Renal cortical epithelial cell (primary cell): ENCODE results near the gene SETSIP. TPM values are rescaled to one million over a fixed set of nuclear protein-coding genes. Genes with fewer than 3 reads are reported as not detected.
"Not testable (repeated sequence)": the region's sequence is repeated elsewhere in the genome, so short reads cannot be mapped to it uniquely, and the experiment has no call there.

ENCODE experiments used
- DNase-seq: peaks from one replicate; pipeline ENCODE4 v3.0.0-alpha.2; 2011; ENCODE audit warnings: low read depth
- total RNA-seq: library from RNA; depleted of rRNA; stranded (reverse); fragments of >200 nt; gene quantifications from 2 replicates; pipeline ENCODE4 v1.2.3, GENCODE V29; 2014

SETSIP gene
- total RNA-seq, 1 donor from 2014 or later, result 0.15 TPM

DNA sequence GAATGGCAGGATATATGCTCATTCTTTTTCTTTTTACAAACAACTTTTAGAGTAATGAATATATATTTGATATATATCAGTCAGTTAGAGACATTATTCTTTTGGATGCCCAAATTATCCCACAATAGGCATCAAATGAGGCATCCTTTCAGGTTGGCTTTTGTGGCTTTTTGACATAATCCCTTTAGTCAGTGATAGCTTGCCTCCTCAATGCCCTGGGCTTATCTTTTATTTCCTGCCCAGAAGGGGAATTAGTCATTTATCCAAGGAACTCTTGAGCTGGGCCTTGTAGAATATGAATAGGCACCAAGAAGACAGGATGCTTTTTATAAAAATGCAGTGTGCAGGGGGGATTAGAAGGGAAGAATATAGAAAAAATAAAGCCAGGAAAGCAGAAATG lies 23.3 kb downstream of the SETSIP start:
- DNase-seq, result no peak

DNA sequence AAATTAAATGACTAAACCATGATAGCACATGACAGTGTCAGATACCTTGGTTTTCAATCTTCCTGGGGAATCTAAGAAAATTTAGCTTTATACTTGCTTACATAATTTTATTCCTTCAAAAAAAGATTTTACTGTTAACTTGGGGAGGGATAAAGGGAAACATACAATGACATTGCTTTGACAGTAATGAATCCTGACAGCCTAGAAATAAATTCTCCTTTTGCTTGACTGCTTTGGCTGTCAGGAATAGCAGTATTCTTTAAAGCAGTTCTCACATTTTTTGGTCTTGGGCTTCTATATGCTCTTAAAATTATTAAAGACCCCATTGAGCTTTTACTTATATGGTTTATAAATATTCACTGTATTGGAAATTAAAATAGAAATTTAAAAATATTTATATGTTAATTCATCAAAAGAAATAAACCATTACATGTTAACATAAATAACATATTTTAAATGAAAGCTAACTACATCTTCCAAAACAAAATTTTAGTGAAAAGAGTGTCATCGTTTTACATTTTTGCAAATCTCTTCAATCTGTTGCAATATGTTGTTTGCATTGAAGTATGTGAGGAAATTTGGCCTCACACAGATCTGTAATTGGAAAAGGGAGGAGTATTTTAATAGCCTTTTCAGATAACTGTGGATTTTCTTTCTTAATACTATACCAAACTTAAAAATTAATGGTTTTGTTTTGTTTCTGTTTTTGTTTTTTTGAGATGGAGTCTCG lies 29.3 kb downstream of the SETSIP start:
- DNase-seq, result no peak

DNA sequence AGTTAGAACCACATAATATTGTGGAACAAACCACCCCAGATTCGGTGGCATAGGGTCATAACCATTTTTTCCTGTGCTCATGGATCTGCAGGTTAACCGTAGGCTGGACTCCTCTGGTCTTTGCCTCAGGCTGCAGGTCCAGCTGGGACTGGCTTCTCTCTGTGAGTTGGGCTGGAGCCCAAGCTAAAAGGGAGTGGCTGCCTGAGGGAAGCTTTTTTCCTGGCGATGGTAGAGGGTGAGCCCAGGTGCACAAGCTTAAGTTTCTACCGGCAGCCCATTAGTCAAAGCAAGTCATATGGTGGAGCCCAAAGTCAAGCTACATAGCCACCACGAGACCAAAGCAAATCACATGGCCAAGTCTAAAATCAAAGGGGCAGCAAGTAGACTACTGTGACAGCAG lies 31.6 kb downstream of the SETSIP start:
- DNase-seq, result peak; percentile 69

DNA sequence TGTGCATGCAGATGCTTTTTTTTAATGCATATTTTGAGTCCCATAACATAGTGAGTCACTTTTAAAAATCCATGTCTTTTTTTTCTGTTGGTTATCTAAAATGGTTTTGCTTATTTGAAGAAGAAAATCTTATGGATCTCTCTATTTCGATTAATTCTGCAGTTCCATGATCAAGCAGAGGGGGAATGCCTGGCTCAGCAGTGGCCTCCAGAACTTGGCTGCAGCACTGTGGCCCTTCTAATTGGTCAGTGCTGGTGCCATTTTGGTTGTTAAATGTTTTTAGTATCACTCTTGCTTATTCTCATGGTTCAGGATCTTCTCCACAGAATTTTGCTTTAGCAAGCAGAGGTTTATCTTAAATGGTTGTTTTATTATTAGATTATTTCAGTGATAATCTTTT lies 34.2 kb downstream of the SETSIP start:
- DNase-seq, result no peak

DNA sequence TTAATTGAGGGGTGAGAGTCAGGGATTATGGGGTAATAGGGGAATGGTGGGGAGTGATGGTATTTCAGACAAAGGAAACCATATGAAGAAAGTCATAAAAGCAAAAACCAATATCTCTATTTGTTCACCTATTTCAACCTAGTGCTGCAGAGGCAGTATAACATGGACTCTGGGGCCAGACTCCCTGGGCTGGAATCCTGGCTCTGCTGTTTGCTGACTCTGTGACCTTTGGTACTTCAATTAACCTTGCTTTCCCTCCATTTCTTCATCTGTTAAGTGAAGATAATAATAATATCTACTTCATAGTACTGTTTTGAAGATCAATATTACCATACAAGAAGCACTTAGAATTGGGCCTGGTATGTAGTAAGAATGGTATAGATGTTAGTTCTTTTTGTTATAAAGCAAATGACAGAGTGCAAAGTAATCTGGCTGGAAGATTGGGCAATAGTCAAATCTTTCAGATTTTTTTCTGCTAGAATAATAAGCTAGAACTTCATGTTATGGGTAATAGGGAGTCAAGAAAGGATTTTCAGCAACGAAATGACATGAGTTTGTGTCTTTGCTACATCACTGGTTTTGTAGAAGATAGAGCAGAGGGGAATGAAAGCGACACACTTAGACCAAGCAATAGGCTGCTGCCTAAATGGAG lies 36.4 kb downstream of the SETSIP start:
- no peak for DNase-seq

DNA sequence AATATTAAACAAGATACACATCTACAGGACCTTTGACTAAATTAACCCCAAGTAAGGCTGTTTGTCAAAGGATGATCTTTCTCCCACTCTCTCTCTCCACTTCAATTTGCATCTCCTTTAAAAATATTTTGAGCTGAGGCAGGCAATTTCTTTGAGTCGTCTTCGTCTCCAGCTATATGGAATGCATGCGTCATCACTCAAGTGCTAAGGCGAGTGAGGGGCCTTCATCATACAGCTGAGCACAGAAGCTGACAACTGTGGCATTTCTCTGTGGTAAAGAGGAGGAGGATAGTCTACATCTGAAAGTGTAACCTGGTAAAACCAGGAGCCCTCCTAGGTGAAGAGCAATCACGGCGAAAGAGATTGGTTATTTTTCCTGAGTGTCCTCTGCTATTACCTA lies 37.8 kb downstream of the SETSIP start:
- DNase-seq, result no peak

DNA sequence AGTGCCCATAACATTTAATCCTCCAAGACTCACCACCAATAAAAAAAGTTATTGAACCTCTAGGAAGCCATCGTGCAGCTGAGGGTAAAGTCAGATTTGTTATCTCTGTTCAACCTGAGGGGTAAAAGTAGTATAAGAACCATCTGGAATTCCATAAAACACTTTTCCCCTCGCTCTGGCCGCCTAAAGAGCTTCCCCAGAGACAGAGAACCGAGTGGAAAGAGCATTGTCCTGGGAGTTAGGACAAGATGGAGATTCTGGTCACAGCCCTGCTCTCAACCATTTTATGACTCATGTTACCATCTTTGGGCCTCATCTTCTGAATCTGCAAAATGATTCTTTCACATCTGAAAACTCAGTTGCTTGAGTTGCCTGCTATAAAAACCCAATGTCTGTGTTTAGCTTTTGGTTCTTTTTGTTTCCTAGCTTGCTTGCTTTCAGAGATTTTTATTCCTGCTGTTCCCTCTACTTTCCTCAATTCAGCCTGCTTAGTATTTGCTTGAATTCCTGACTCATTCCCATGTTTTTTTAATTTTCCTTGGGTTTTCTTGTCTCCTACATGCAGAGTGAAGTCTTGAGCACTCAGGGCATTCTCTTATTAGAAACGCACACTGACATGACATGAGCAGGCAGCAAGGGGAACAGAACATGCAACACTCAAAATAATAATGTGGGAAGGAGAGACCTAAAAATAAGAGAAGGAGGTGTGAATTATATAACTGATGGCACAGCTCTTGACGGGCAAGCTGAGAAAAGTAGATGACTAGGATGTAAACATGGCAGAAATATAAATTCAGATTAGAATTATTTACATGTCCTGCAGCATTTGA lies 43.7 kb downstream of the SETSIP start:
- DNase-seq, result no peak

DNA sequence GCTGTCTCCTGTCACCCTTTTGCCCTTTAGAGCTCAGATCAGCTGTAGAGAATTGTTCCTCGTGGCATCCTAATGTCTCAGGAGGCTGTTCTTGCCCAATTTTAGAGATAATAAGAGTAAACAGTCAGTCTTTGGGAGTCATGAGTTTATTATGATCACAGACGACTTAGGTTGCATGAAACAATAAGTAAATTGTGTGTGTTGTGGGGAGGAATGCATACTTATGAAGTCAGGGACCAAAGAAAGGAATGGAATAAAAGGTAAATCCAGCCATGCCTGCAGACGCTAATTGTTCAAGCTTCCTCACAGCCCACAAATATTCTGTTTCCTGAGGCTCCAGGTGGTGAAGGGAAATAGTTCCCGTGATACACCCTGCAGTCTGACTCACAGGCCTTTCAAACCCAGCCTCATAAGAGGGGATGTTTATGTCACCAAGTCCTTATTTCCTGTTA lies 44.5 kb downstream of the SETSIP start:
- DNase-seq, result peak; percentile 93

DNA sequence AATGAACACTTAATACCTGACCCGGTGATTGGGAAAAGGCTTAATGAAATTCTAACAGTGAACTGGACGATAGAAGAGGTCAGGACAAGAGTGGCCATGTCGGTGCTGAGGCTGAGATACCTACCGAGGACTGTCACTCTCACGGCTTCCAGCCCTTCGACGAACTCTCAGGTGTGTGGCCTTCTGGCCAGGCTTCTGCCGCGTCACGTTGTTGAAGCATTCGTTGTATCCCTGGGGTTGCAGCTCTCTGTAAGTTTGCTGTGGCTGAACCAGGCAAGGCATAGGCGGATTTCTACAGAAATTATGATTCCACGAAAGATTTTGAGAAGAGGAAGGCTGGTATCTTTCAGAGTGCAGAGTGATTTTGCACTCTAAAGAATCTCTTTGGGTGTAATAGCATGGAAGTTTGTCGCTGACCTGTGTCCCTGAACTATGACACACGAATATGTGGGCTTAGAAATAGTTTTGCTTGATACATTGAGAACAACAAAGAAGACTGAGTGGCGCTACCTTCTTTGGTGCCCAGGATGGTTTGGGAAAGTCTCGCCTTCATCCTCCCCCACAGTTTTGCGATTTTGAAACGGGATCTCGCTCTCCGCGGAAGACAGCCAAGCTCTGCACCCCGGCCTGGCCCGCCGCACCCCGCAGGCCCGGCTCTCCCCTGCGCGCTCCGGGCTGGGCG lies 45.8 kb downstream of the SETSIP start:
- no peak for DNase-seq

DNA sequence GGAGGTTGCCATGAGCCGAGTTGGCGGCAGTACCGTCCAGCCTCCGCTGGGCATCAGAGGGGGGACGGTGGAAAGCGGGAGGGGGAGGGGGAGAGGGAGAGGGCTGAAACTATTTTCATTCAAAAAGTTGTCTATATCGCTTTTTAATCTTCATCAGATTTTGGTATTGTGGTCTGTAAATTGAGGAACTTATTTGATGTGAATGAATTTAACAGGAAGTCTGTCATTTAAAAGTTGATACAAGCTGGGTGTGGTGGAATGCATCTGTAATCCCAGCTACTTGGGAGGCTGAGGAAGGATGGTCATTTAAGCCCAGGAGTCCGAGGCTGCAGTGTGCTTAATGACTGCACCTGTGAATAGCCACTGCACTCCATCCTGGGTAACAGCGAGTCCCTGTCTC lies 48.4 kb downstream of the SETSIP start:
- DNase-seq, result no peak

DNA sequence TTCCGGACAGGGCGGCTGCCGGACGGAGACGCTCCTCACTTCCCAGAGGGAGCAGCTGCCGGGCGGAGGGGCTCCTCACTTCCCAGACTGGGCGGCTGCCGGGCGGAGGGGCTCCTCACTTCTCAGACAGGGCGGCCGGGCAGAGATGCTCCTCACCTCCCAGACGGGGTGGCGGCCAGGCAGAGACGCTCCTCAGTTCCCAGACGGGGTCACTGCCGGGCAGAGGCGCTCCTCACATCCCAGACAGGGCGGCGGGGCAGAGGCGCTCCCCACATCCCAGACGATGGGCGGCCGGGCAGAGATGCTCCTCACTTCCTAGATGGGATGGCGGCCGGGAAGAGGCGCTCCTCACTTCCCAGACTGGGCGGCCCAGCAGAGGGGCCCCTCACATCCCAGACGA lies 49.2 kb downstream of the SETSIP start:
- DNase-seq, result not testable (repeated sequence)

Other genes with a start within 250 kb of the SETSIP start
- gene TGFBR3, start 189.3 kb downstream of the SETSIP start, total RNA-seq, result 4.0 and 11.0 TPM in 2 replicates
- not detected in 2 replicates for gene BRDT, start 126.0 kb downstream of the SETSIP start, total RNA-seq
- 11.4 and 11.5 TPM in 2 replicates for gene EPHX4, start 45.4 kb downstream of the SETSIP start, total RNA-seq
- gene BTBD8, start 4.9 kb upstream of the SETSIP start, total RNA-seq, result 6.8 and 9.3 TPM in 2 replicates
- gene C1orf146, start 142.5 kb upstream of the SETSIP start, total RNA-seq, result not detected in 2 replicates
- gene GLMN, start 223.6 kb upstream of the SETSIP start, total RNA-seq, result 11.2 and 15.3 TPM in 2 replicates
- gene RPAP2, start 223.6 kb upstream of the SETSIP start, total RNA-seq, result 13.9 and 26.4 TPM in 2 replicates